Activated CD8-positive, alpha-beta T cell treated with anti-CD3 and anti-CD28 coated beads for 36 hours (primary cell): ENCODE data around the gene ANKMY1. TPM values are rescaled to one million over a fixed set of nuclear protein-coding genes. Genes with fewer than 3 reads are reported as not detected.

Experiments used
- ATAC-seq: fragments of 200-7000 bp; cut with Tn5 transposase; one replicate; pipeline ENCODE4 v1.10.0; 2021; ENCODE audit warnings: mild to moderate bottlenecking, moderate library complexity
- CTCF ChIA-PET: fragments of 350-600 bp; sonication (Branson Sonifier 250); formaldehyde crosslinking; loops from one replicate; lab custom pipeline; 2021; ENCODE audit warnings: antibody characterized with exemption; lab: Charles Lee
- POLR2A ChIA-PET: fragments of 350-600 bp; sonication (Branson Sonifier 250); formaldehyde crosslinking; loops from one replicate; lab custom pipeline; 2021; ENCODE audit warnings: antibody characterized with exemption; lab: Charles Lee
- DNase-seq: peaks from one replicate; pipeline ENCODE4 v3.0.0-alpha.2; 2020
- H3K27ac Mint-ChIP-seq: one replicate; pipeline ENCODE4 v1.8.0; 2021; ENCODE audit warnings: mild to moderate bottlenecking, mixed read lengths
- H3K27me3 Mint-ChIP-seq: one replicate; pipeline ENCODE4 v1.8.0; 2021; ENCODE audit warnings: mixed read lengths
- H3K36me3 Mint-ChIP-seq: one replicate; pipeline ENCODE4 v1.8.0; 2021; ENCODE audit warnings: low read depth, mixed read lengths
- H3K4me1 Mint-ChIP-seq: one replicate; pipeline ENCODE4 v1.8.0; 2021; ENCODE audit warnings: low read depth, mixed read lengths
- H3K4me3 Mint-ChIP-seq: one replicate; pipeline ENCODE4 v1.8.0; 2021; ENCODE audit warnings: mild to moderate bottlenecking, moderate library complexity, mixed read lengths
- H3K9me3 Mint-ChIP-seq: one replicate; pipeline ENCODE4 v1.8.0; 2021; ENCODE audit warnings: mixed read lengths
- intact Hi-C: fragments of 100-400 bp; cut with micrococcal nuclease; formaldehyde crosslinking; loops from one replicate; pipeline ENCODE4 v1.10.0; 2022
- total RNA-seq, 2 experiments: library from RNA; stranded (reverse); gene quantifications; one replicate each; pipeline ENCODE4 v1.2.3, GENCODE V29; 2021
- TF ChIP-seq, protein P1 (sequence below): fragments of 200-600 bp; IDR thresholded peaks from one replicate; pipeline ENCODE4 v1.8.0; 2022; ENCODE audit warnings: antibody characterized with exemption, mild to moderate bottlenecking

ANKMY1 gene
- total RNA-seq, 2 experiments from 2014 or later = 14.5 to 18.6 TPM

DNA sequence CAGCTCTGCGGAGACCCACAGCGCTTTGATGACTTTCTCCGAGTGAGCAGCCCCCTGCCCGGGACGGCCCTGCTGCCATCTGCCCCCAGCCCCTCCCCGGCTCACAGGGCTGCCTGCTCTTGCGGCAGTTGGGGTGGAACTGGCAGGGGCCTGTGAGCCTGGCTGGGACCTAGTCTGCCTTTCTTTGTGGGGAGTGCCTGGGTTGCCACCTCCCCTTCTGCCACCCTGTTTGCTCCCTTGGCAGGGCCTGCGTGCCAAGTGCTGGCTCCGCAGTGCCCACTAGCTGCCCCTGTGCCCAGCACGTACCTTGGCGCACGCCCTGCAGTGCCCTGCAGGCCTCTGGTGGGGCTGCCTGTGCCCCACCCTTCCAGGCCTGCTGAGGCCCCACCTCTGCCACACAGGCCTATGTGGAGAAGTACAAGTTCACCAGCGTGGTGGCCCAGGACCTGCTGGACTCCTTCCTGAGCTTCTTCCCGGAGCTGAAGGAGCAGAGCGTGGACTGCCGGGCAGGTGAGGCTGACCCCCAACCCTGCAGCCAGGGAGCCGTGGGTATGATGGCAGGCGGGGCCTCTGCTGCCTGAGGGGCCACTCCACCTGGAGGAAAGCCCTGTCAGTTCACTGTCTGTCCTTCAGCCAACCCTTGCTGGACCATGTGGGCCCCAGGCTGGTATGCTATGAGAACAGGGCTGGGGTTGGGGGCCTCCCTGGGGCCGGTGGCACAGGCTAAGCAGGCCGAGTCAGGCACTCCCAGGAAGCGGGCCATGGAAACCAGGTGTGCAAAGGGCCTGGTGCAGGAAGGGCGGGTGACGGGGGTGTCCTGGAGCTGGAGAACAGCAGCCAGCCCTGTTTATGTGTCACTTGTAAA, 17.5 kb upstream of the ANKMY1 start:
- ChIA-PET CTCF (no interaction called here), POLR2A (no interaction called here)
- TF ChIP-seq, protein P1, sequence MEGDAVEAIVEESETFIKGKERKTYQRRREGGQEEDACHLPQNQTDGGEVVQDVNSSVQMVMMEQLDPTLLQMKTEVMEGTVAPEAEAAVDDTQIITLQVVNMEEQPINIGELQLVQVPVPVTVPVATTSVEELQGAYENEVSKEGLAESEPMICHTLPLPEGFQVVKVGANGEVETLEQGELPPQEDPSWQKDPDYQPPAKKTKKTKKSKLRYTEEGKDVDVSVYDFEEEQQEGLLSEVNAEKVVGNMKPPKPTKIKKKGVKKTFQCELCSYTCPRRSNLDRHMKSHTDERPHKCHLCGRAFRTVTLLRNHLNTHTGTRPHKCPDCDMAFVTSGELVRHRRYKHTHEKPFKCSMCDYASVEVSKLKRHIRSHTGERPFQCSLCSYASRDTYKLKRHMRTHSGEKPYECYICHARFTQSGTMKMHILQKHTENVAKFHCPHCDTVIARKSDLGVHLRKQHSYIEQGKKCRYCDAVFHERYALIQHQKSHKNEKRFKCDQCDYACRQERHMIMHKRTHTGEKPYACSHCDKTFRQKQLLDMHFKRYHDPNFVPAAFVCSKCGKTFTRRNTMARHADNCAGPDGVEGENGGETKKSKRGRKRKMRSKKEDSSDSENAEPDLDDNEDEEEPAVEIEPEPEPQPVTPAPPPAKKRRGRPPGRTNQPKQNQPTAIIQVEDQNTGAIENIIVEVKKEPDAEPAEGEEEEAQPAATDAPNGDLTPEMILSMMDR = no peak
- H3K27ac Mint-ChIP-seq = no peak overlapping the region
- H3K9me3 Mint-ChIP-seq = no peaks in the 10 kb centered on the region
- peaks cover 29% of the 10 kb centered on the region for H3K4me1 Mint-ChIP-seq
- no peak for ATAC-seq
- intact Hi-C loops = no loop called here
- H3K4me3 Mint-ChIP-seq = no peak overlapping the region
- peaks cover 5% of the 10 kb centered on the region for H3K36me3 Mint-ChIP-seq
- H3K27me3 Mint-ChIP-seq = no peaks in the 10 kb centered on the region
- DNase-seq = no peak

DNA sequence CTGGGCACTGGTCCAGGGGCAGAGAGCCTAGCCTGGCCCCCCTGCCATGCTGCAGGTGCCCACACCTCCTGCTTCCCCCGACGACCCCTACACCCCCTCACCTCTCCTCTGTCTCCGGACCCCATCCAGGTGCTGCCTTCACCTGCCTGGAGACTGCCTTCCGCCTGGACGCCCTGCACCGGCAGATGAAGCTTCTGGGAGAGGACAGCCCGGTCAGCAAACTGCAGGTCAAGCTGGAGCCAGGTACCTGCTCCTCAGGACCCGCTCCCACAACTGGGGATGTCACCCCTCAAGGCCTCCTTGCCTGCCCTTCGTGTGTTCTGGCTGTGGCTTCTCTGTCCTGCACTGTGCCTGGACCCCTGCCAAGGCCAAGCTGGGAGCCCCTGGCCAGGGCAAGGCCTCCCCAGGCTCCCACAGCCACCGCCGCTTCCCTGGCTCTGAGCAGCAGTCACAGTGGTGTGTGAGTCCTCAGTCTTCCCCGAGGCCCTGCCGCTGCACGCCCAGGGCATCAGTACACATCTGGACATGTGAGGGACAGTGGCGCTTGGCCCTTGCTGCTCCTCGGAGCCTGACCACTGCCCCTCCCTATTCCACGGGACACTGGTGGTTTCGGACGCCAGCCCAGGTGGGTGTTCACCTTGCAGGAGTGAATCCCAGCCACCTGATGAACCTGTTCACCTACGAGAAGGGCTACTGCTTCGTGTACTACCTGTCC, 16.8 kb upstream of the ANKMY1 start:
- ATAC-seq = no peak
- no peaks in the 10 kb centered on the region for H3K27me3 Mint-ChIP-seq
- CTCF ChIA-PET = no interaction called here
- no peaks in the 10 kb centered on the region for H3K9me3 Mint-ChIP-seq
- DNase-seq = no peak
- H3K4me3 Mint-ChIP-seq = no peak overlapping the region
- no peak overlapping the region for H3K27ac Mint-ChIP-seq
- intact Hi-C loops = no loop called here
- TF ChIP-seq, protein P1 = no peak
- H3K4me1 Mint-ChIP-seq = peaks cover 29% of the 10 kb centered on the region
- H3K36me3 Mint-ChIP-seq = no peaks in the 10 kb centered on the region
- POLR2A ChIA-PET = no interaction called here

DNA sequence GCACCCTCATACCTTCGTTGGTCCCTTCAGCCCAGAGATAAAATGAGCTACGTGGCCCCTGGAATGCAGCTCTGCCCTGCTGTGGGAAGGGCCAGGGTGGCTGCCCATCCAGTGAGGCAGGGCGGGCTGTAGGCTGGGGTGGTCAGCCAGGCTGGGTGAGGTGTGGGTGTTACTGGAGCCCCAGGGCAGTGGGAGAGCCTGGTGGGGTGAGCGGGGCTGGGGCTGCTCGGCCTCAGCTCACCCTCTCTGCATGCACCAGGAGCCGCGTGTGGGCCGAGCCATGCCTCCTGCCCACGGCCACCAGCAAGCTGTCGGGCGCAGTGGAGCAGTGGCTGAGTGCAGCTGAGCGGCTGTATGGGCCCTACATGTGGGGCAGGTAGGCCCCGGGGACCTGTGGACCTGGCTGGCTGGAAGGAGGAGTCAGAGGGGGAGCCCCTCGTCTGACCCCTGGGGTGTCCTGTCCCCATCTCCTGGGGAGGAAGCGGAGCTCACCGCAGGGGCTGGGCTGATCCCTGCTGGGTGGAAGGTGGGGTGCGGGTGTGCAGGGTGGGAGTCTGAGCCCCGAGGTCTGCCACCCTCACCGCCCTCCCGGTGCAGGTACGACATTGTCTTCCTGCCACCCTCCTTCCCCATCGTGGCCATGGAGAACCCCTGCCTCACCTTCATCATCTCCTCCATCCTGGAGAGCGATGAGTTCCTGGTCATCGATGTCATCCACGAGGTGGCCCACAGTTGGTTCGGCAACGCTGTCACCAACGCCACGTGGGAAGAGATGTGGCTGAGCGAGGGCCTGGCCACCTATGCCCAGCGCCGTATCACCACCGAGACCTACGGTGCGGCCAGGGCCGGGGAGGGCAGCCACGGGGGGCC, 16.0 kb upstream of the ANKMY1 start:
- ATAC-seq = no peak
- intact Hi-C loops = no loop called here
- CTCF ChIA-PET = no interaction called here
- no peaks in the 10 kb centered on the region for H3K9me3 Mint-ChIP-seq
- H3K36me3 Mint-ChIP-seq = no peaks in the 10 kb centered on the region
- peaks cover 25% of the 10 kb centered on the region for H3K4me1 Mint-ChIP-seq
- POLR2A ChIA-PET = interaction anchor here (0.9 to 1.6 kb wide), 2 partner anchors 12 to 14 kb away, joined by 3 to 4 read pairs; no protein-coding TSS in a partner anchor
- no peaks in the 10 kb centered on the region for H3K27me3 Mint-ChIP-seq
- TF ChIP-seq, protein P1 = no peak
- H3K27ac Mint-ChIP-seq = no peak overlapping the region
- H3K4me3 Mint-ChIP-seq = no peak overlapping the region
- no peak for DNase-seq

DNA sequence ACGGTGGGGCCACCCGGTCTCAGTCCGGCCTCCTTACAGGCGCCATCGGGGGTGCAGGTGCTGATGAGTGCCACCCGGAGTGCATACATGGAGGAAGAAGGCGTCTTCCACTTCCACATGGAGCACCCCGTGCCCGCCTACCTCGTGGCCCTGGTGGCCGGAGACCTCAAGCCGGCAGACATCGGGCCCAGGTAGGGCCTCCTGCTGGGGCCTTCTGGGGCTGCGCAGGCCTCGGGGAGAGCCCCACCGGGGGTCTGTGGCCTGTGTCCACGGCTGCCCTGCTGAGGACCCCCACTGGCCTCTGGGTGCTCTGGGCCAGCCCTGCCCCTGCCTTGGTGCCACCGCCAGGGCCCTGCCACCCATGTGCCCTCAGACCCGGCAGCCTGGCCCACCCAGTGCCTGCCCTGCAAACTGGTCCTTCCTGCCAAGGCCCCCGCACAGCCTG, 15.3 kb upstream of the ANKMY1 start:
- H3K4me1 Mint-ChIP-seq = peaks cover 23% of the 10 kb centered on the region
- POLR2A ChIA-PET = interaction anchor here (0.9 to 1.6 kb wide), 2 partner anchors 13 to 14 kb away, joined by 3 to 4 read pairs; no protein-coding TSS in a partner anchor
- no peak overlapping the region for H3K27ac Mint-ChIP-seq
- no peaks in the 10 kb centered on the region for H3K36me3 Mint-ChIP-seq
- intact Hi-C loops = no loop called here
- TF ChIP-seq, protein P1 = no peak
- no peak for DNase-seq
- H3K27me3 Mint-ChIP-seq = no peaks in the 10 kb centered on the region
- no peaks in the 10 kb centered on the region for H3K9me3 Mint-ChIP-seq
- no peak overlapping the region for H3K4me3 Mint-ChIP-seq
- no peak for ATAC-seq
- CTCF ChIA-PET = no interaction called here
